ENCODE measurements around the gene ZNF398. TPM values are rescaled to one million over a fixed set of nuclear protein-coding genes. Genes with fewer than 3 reads are reported as not detected.

The ZNF398 gene
- total and polyA plus RNA-seq, 9 of the 15 experiments (the other 6 are each of a cell fraction or from before 2014, with no cell fraction given): 4.0 to 18.6 (median 10.4) TPM

- TF ChIP-seq, protein P1, sequence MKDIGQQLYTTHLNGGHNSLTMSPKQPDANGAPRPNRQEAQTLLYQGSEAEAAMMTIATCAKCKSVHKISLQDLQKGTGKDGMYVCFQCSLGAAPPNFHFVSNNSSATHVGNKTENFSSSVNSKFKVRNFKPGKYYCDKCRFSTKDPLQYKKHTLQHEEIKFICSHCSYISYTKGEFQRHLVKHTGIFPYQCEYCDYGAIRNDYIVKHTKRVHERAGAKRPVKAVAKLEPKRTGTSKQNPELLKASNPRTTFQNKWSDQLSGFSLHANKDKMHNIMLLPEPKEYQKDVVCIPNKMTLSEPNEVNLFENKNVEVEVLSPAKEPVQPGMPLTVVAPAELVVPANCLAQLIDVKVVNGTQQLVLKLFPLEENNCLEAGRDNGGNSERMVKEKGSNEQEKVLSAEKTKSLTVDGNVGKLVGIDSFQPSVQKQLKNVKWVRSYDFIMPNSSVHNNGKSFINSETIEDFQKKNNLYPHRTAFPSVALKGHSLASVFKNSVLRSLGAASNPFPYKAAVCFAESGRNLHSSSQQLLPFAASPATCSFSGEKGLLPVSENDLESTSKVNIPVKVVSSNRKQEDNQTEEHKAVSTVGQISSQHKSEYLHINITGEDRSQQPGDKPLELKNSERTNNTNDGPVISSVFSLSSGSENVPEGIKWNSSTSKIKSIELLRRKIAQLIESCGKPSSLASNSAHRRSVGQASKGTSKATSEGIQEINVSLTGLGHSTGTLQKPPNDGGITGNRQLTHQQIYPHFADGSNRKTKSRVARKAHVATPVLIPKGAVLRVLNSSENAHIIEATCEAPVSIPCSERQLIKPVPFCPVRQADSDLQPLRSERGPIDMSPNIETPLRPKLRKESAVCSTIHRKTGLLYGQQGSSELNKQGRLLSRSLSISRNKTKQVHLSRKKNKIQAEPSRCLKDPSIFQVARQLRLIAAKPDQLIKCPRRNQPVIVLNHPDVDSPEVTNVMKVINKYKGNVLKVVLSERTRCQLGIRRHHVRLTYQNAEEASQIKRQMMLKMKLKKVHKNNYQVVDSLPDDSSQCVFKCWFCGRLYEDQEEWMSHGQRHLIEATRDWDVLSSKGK (CRISPR knock-in tag; IDR thresholded peaks at IDR 0.05): no peak
- peak; percentile 81 for TF ChIP-seq SUPT5H (IDR thresholded peaks at IDR 0.05)
- no peak for TF ChIP-seq MCM2 (IDR thresholded peaks at IDR 0.05; ENCODE audit: low read depth)
- no peak for TF ChIP-seq HMG20B (CRISPR knock-in tag; IDR thresholded peaks at IDR 0.05)
- no peak for TF ChIP-seq ZNF217 (CRISPR knock-in tag; IDR thresholded peaks at IDR 0.05)
- TF ChIP-seq IRF2 (CRISPR knock-in tag; IDR thresholded peaks at IDR 0.05): no peak
- TF ChIP-seq, protein P2, sequence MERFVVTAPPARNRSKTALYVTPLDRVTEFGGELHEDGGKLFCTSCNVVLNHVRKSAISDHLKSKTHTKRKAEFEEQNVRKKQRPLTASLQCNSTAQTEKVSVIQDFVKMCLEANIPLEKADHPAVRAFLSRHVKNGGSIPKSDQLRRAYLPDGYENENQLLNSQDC (CRISPR knock-in tag; IDR thresholded peaks at IDR 0.05): no peak
- no peak for TF ChIP-seq HMG20A (CRISPR knock-in tag; conservative IDR thresholded peaks at IDR 0.05)
- TF ChIP-seq CAMTA2 (CRISPR knock-in tag; conservative IDR thresholded peaks at IDR 0.05): no peak; the same call in 1 of the 2 replicates
- TF ChIP-seq ESRRB (CRISPR knock-in tag; IDR thresholded peaks at IDR 0.05; ENCODE audit: borderline replicate concordance): no peak
- TF ChIP-seq CHD7 (IDR thresholded peaks at IDR 0.05; ENCODE audit: low read depth, low read length): no peak
- TF ChIP-seq JUND (IDR thresholded peaks at IDR 0.05; ENCODE audit: borderline replicate concordance, low read depth, low read length): peak; percentile 4; the same call in 1 of the 2 replicates
- no peak; the same call in 2 of the 3 replicates for TF ChIP-seq JUND (tag; IDR thresholded peaks at IDR 0.05; ENCODE audit: borderline replicate concordance, low read depth, low read length)
- TF ChIP-seq KLF1 (tag; IDR thresholded peaks at IDR 0.05): no peak
Observed at GRCh38 chr7:149147072-149147751, at the start of gene ZNF398 (continued).

Measured in K562 (cell line).